Measurements from ENCODE around the gene PLPPR1.

- TF ChIP-seq ZFP3 (CRISPR knock-in tag; IDR thresholded peaks at IDR 0.05) (no peak), ZC3H10 (CRISPR knock-in tag; IDR thresholded peaks at IDR 0.05) (no peak), ZFP30 (CRISPR knock-in tag; IDR thresholded peaks at IDR 0.05) (no peak), PPARA (CRISPR knock-in tag; IDR thresholded peaks at IDR 0.05; ENCODE audit: borderline replicate concordance) (no peak), ESRRG (CRISPR knock-in tag; IDR thresholded peaks at IDR 0.05) (no peak), SNAI2 (CRISPR knock-in tag; IDR thresholded peaks at IDR 0.05) (no peak)
- TF ChIP-seq, protein P1, sequence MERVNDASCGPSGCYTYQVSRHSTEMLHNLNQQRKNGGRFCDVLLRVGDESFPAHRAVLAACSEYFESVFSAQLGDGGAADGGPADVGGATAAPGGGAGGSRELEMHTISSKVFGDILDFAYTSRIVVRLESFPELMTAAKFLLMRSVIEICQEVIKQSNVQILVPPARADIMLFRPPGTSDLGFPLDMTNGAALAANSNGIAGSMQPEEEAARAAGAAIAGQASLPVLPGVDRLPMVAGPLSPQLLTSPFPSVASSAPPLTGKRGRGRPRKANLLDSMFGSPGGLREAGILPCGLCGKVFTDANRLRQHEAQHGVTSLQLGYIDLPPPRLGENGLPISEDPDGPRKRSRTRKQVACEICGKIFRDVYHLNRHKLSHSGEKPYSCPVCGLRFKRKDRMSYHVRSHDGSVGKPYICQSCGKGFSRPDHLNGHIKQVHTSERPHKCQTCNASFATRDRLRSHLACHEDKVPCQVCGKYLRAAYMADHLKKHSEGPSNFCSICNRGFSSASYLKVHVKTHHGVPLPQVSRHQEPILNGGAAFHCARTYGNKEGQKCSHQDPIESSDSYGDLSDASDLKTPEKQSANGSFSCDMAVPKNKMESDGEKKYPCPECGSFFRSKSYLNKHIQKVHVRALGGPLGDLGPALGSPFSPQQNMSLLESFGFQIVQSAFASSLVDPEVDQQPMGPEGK (CRISPR knock-in tag; IDR thresholded peaks at IDR 0.05; ENCODE audit: borderline replicate concordance): no peak
Measured at GRCh38 chr9:101312661-101313060, 284.1 kb downstream of the PLPPR1 start.
